Activated CD8-positive, alpha-beta memory T cell treated with anti-CD3 and anti-CD28 coated beads for 48 hours (primary cell): ENCODE results near the gene GALNT2.

Experiments
- DNase-seq, 3 experiments: peaks; one replicate each; pipeline ENCODE4 v3.0.0-alpha.2; 2020; ENCODE audit warnings: low read depth in 2 of 3, low spot score in 2 of 3

The GALNT2 gene

GRCh38 chr1:230144010-230144614 lies 77.1 kb downstream of the GALNT2 start:
- no peak for DNase-seq

- DNase-seq: no peak
Measured at GRCh38 chr1:230144758-230145504, 77.9 kb downstream of the GALNT2 start.

- no peak for DNase-seq
Measured at GRCh38 chr1:230145505-230145899, 78.5 kb downstream of the GALNT2 start.

DNA sequence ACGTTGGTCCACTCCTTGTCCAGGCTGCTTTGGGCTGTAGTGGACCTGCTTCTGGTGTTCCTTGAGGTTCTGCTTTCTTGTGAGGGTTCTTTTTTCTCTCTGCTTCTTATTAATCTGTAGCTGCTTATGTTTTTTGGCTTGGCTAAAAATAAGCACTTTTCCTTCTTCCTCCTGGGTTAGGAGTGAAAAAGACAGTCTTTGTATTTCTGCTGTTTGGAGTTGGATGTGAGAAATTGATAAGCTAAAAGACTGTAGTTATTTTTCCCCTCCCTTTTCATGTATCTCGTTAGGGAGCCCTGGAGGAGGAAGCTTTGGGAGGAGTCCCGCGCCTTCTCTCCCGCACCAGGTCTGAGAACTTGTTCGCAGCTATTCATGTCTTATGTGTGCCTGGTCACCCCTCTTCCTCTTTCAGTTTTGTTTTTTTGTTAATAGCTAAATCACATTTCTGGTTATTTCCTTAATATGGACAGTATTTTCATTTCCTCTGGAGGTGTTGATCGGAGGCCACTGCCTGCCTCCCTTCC lies 79.0 kb downstream of the GALNT2 start:
- DNase-seq: no peak

- no peak for DNase-seq
Measured at GRCh38 chr1:230146709-230147108, 79.7 kb downstream of the GALNT2 start.

DNA sequence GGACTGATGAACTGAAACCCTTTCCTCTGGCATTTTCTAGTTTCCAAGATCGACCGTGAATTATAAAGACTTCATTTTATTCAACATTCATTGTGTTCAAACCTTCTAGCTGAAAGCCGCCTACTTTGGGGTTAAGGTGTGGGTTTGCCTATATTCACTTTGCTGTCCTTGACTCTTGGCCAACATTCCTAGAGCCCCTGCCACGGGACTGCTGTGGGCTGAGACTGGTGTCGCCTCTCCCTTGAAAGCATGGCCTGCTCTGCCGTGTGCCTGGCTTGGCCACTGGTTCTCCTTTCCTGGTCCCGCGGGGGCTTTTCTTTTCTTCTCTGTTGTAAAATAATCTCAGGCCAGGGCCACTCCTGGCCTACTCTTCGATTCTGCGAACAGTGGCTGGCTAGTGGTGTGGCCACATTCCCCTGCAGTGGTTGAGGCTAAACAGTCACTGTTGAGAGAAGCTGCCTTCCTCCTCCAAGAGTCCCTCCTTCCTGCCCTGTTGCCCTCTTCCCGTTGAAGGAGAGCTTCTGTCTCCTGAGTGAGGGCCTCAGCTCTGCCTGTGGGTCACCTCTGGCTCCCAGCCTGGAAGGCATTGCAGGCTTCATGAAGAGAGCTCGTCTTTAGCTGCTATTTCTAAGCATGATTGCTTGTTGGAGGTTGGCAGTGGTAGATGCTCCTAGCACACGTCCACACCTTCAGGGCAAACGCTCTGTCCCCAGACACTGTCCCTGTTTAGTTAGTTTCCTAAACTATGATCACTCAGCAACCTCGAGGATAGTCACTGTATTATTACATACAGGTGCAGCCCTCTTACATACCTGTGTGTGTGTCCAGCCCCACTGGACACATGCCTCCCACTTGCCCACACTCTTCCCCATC lies 80.5 kb downstream of the GALNT2 start:
- DNase-seq: no peak

GRCh38 chr1:230148126-230148652 lies 81.2 kb downstream of the GALNT2 start:
- DNase-seq: no peak

- DNase-seq: no peak
Measured at GRCh38 chr1:230148768-230149469, 81.9 kb downstream of the GALNT2 start.

DNA sequence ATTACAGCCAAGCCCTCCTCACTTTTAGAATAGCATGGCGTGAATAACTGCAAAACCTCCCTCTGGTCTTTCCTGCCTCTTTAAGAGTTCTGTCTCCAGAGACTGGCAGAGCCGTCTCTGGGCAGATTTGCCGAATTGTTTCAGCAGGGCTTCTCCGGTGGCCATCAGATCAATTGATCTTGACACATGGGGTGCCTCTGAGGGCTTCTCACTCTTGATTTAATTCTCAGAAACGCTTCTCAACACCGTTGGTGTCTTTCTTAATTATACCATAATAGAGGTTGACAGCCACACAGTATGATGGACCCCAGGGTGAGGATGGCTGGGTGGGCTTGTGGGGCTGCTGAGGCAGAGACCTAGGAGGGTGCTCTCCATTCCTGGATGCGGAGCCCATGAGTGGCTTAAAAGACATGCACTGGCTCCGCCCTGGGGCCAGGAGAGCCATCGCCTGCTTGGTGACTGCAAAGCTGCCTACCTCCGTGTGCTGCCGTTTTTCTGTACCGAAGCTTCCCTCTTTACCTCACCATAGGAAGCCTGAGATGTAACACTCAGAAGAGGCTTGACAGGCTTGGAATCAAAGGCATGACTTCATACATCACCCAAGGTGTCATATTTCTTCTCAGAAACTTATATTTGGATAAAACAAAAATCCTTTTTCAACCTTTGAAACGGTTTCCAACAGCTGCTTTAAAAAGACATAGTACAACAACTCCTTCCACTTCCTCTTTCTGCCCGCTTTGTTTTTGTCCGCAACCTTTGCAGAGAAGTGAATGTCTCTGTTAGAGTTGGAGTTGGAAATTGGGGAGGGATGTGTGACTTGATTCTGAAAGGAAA lies 82.9 kb downstream of the GALNT2 start:
- DNase-seq: no peak

DNA sequence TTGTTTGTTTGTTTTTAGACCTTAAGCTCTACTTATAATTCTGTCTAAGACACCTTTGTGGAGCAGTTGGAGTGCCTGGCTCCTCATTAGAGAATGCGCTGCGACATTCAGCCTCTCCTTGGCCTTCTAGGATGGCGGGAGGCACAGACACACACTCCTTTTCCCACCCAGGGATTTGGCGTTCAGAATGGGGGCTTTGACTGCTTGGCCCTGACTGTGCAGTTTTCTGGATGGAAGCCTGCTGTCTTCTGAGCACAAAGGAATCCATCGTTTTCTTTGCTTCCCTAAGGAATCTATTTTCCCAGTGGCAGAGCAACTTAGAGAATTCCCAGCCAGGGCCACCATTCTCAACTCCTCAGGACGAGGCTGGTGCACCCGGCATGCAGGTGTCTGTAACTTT lies 83.6 kb downstream of the GALNT2 start:
- DNase-seq: no peak

- DNase-seq: no peak
Measured at GRCh38 chr1:230151924-230152468, 85.0 kb downstream of the GALNT2 start.

DNA sequence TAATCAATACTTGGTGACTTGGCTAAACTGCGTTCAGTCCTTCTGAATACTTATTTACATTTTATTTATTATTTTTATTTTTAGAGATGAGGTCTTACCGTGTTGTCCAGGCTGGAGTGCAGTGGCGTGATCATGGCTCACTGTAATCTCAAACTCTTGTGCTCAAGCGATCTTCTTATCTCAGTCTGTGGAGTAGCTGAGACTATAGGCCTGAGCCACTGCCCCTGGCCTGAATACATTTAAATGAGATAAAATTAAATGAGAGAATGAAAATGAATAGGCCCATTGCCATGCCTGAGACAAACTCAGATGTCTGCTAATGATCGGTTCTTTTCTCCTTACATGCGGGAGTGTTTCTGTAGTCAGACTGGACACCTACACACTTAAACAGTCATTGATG lies 86.0 kb downstream of the GALNT2 start:
- no peak for DNase-seq

DNA sequence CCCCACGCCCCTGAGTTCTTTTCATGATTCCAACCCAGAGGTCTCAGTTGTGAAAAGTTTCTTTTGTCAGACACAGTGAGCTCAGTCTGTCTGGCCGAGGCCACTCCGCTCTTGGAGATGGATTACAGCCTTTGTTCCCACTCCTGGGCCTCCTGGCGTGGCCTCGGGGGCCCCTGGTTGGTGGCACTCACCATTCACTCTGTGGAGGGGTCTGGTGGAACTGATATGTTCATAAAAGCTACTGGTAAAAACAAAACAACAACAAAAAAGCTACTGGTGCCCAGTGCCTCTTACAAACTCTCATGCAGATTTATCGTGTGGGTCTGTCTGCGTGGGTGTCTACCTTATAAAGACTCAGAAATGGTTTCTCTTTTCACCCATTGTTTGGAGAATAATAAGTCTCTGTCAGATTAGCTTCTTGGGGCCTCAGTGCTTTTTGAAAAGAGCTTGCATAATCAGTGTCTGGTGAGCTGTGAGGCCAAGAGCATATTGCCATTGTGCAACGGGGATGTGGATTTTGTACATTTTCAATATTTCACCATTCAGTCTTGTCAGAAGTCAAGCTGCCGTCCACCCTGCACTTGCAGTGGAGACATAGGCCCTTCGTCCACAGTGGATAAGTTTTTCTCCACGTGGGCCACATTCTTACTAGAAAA lies 86.7 kb downstream of the GALNT2 start:
- no peak for DNase-seq

DNA sequence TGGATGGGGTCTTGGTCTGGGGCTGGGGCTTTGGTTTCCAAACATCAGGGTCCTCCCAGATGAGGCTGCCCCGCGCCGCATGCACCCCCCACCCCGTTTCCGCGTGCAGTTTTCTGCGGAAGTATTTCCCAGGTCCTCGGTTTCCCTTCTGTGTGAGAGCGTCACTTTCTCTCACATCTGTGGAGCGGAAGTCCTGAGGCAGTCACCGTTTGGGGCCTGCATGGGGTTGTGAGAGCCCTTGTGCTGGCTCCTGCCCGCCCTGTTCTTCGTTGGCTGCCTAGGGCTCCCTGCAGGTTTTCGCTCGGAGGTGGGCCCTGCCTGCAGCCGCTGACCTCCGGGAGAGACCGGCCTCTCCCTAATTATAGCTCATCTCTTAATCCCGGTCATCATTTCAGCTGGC lies 88.0 kb downstream of the GALNT2 start:
- no peak for DNase-seq

DNA sequence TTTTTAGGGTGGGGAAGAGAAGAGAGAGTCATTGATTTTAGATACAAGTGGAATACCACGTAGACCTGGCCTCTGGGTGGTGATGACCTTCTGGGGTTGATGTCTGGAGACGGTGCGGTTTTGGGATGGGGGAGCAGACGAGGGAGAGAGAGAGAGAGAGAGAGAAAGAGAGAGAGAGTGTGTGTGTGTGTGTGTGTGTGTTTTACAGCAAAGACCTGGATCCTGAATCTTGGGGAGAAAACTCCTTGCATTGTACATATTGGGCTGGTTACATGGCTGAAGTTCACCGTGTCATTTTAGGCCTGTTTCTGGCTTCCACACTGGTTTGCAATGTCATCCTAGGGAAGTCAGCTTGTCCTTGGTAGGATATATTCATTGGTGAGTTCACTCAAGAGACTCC lies 89.0 kb downstream of the GALNT2 start:
- DNase-seq: no peak

DNA sequence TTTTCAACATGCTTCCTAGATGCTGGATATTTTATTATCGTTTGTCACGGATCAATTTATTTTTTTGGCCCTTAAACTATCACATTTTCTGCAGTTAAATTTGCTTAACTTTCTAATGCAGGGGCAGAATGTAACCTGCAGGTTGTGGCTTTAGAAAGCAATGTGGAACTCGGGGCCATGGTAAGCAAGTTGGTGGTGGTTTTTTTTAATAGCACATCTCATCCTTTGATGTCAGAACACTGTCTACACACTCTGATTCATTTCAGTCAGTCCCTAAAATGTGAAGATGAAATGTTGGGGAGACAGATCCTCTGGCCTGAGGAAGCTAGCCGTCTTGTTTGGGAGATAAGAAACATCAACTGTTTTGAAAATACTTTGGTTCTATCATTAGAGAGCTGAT lies 89.5 kb downstream of the GALNT2 start:
- no peak for DNase-seq

DNA sequence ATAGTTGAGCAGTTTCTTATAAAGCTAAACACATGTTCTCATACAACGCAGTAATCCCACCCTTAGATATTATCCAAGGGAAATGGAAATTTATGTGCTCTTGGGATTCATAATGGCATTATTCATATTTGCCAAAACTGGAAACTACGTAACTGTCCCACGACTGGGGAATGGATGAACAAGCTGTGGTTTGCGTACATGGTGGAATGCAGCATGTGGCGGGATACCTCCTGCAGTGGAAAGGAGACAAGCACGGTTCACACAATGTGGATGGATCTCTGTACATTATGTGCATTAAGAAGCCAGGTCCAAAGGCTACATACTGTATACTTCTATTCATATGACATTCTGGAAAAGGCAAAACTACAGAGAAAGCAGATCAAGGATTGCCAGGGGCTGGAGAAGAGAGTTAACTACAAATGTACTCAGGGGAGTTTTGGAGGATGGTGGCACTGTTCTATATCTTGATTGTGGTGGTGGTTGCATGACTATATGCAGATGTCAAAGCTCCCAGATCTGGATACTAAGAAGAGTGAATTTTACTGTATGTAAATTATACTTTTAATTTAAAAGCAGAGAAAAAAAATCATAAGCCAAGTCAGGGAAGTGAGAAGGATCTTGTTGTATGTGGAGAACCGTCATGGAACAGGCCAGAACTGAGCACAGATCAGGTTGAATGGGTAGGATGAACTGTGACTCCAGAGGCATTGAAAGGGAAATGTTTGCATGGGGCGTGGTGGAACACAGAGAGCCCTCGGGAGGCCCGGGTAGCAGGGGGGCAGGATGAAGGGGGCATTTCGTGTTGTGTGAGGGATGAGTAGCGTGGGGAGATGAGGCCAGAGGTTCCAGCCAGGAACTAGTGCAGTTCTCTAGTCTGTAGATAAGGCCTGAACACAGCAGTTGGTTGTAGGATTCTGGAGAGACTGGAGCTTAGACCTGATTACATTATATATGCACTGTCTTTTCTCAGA lies 90.7 kb downstream of the GALNT2 start:
- DNase-seq: no peak
